ENCODE measurements around the gene TAF10. TPM values are rescaled to one million over a fixed set of nuclear protein-coding genes. Genes with fewer than 3 reads are reported as not detected.

Gene TAF10
- total RNA-seq, 2 donors from 2014 or later, result 108 to 123 TPM

GRCh38 chr11:6568191-6568918 is 43.7 kb downstream of the TAF10 start:
- no peaks in the 10 kb centered on the region for H3K4me1 Mint-ChIP-seq (ENCODE audit: low read depth)
- no peak overlapping the region for H3K4me3 Mint-ChIP-seq
- H3K27me3 Mint-ChIP-seq (ENCODE audit: low read depth), result no peaks in the 10 kb centered on the region
- H3K27ac Mint-ChIP-seq, result no peak overlapping the region
- H3K9me3 Mint-ChIP-seq, result no peaks in the 10 kb centered on the region
- ATAC-seq (replicated peaks in 1 of 2), result no peak
- peaks cover 0 to 5% of the 10 kb centered on the region in 2 donors for H3K36me3 Mint-ChIP-seq (ENCODE audit: insufficient read depth in 2 of 2)
- no peak for DNase-seq

- Mint-ChIP-seq H3K9me3 (no peaks in the 10 kb centered on the region), H3K36me3 (ENCODE audit: insufficient read depth in 2 of 2) (peaks cover 0 to 4% of the 10 kb centered on the region in 2 donors), H3K4me3 (no peak overlapping the region), H3K4me1 (ENCODE audit: low read depth) (no peaks in the 10 kb centered on the region), H3K27ac (no peak overlapping the region), H3K27me3 (ENCODE audit: low read depth) (no peaks in the 10 kb centered on the region)
- DNase-seq (no peak), ATAC-seq (replicated peaks in 1 of 2) (no peak)
These were observed 44.7 kb downstream of the TAF10 start for GRCh38 chr11:6567371-6567745.

- no peak for ATAC-seq (replicated peaks in 1 of 2)
- no peaks in the 10 kb centered on the region for H3K27me3 Mint-ChIP-seq (ENCODE audit: low read depth)
- no peak for DNase-seq
- H3K36me3 Mint-ChIP-seq (ENCODE audit: insufficient read depth in 2 of 2), result peaks cover 0 to 5% of the 10 kb centered on the region in 2 donors
- no peaks in the 10 kb centered on the region for H3K4me1 Mint-ChIP-seq (ENCODE audit: low read depth)
- H3K9me3 Mint-ChIP-seq, result no peaks in the 10 kb centered on the region
- no peak overlapping the region for H3K4me3 Mint-ChIP-seq
- no peak overlapping the region for H3K27ac Mint-ChIP-seq
These were observed 45.2 kb downstream of the TAF10 start for GRCh38 chr11:6566704-6567370.

GRCh38 chr11:6565988-6566703 is 45.9 kb downstream of the TAF10 start:
- no peak overlapping the region for H3K27ac Mint-ChIP-seq

GRCh38 chr11:6565325-6565724 is 46.7 kb downstream of the TAF10 start:
- Mint-ChIP-seq H3K9me3 (no peaks in the 10 kb centered on the region), H3K27me3 (ENCODE audit: low read depth) (no peaks in the 10 kb centered on the region), H3K36me3 (ENCODE audit: insufficient read depth in 2 of 2) (peaks cover 0 to 8% of the 10 kb centered on the region in 2 donors), H3K4me1 (ENCODE audit: low read depth) (no peaks in the 10 kb centered on the region), H3K4me3 (no peak overlapping the region), H3K27ac (no peak overlapping the region)
- ATAC-seq (replicated peaks in 1 of 2) (no peak), DNase-seq (no peak)

More at GRCh38 chr11:6565988-6566703, 45.9 kb downstream of the TAF10 start:
- no peak for DNase-seq
- H3K4me3 Mint-ChIP-seq, result no peak overlapping the region
- H3K27me3 Mint-ChIP-seq (ENCODE audit: low read depth), result no peaks in the 10 kb centered on the region
- no peaks in the 10 kb centered on the region for H3K9me3 Mint-ChIP-seq
- ATAC-seq (replicated peaks in 1 of 2), result no peak
- no peaks in the 10 kb centered on the region for H3K4me1 Mint-ChIP-seq (ENCODE audit: low read depth)
- peaks cover 0 to 8% of the 10 kb centered on the region in 2 donors for H3K36me3 Mint-ChIP-seq (ENCODE audit: insufficient read depth in 2 of 2)

- no peaks in the 10 kb centered on the region for H3K9me3 Mint-ChIP-seq
These were observed 48.3 kb downstream of the TAF10 start for GRCh38 chr11:6563667-6564066.

DNA sequence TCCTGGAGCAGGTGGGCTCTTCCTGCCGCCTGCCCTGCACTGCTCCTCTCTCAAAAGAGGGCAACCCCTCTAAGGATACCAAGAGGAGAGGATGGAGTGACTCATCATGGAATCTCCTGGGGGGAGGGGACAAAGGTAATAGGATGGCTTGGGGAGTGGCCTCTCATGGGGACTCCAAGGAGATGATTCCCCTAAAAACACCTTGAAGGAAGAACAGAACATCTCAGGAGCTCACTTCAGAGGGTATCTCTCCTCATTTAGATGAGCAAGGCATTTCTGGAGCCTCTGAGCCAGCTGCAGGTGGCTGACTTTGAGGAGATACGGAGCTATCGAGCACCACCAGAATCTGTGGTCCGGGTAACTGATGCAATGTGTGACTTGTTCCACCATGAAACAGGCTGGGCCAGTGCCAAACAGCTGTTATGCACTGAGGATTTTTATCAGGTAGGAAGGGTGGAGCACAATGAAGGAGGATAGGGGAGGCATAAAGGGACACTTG is 48.8 kb downstream of the TAF10 start:
- no peak overlapping the region for H3K4me3 Mint-ChIP-seq
- no peaks in the 10 kb centered on the region for H3K27me3 Mint-ChIP-seq (ENCODE audit: low read depth)
- no peaks in the 10 kb centered on the region for H3K4me1 Mint-ChIP-seq (ENCODE audit: low read depth)
- H3K36me3 Mint-ChIP-seq (ENCODE audit: insufficient read depth in 2 of 2), result peaks cover 0 to 4% of the 10 kb centered on the region in 2 donors
- ATAC-seq (replicated peaks in 1 of 2), result no peak
- no peaks in the 10 kb centered on the region for H3K9me3 Mint-ChIP-seq
- no peak overlapping the region for H3K27ac Mint-ChIP-seq
- no peak for DNase-seq

More at GRCh38 chr11:6563667-6564066, 48.3 kb downstream of the TAF10 start:
- ATAC-seq (replicated peaks in 1 of 2) (no peak), DNase-seq (no peak)
- no peaks in the 10 kb centered on the region for H3K4me1 Mint-ChIP-seq (ENCODE audit: low read depth)
- no peak overlapping the region for H3K4me3 Mint-ChIP-seq
- peaks cover 0 to 4% of the 10 kb centered on the region in 2 donors for H3K36me3 Mint-ChIP-seq (ENCODE audit: insufficient read depth in 2 of 2)
- H3K27ac Mint-ChIP-seq, result no peak overlapping the region
- no peaks in the 10 kb centered on the region for H3K27me3 Mint-ChIP-seq (ENCODE audit: low read depth)

- Mint-ChIP-seq H3K36me3 (ENCODE audit: insufficient read depth in 2 of 2) (peaks cover 0 to 4% of the 10 kb centered on the region in 2 donors), H3K27ac (no peak overlapping the region), H3K27me3 (ENCODE audit: low read depth) (no peaks in the 10 kb centered on the region), H3K4me1 (ENCODE audit: low read depth) (no peaks in the 10 kb centered on the region), H3K9me3 (no peaks in the 10 kb centered on the region), H3K4me3 (no peak overlapping the region)
- DNase-seq (no peak), ATAC-seq (replicated peaks in 1 of 2) (no peak)
These were observed 50.7 kb downstream of the TAF10 start for GRCh38 chr11:6561288-6561687.

Other genes with a start within 250 kb of the TAF10 start
- 10 to 100 TPM; 21.7 to 25.9 TPM for gene SMPD1, start 221.7 kb downstream of the TAF10 start, total RNA-seq
- gene APBB1, start 193.1 kb downstream of the TAF10 start, total RNA-seq, result 10 to 100 TPM; 42.0 to 63.8 TPM
- gene HPX, start 171.2 kb downstream of the TAF10 start, total RNA-seq, result 1 to 10 TPM; 1.2 to 1.6 TPM
- gene TRIM3, start 138.3 kb downstream of the TAF10 start, total RNA-seq, result 1 to 10 TPM; 8.4 to 9.2 TPM
- gene ARFIP2, start 130.9 kb downstream of the TAF10 start, total RNA-seq, result 10 to 100 TPM; 45.9 to 48.2 TPM
- 10 to 100 TPM; 32.7 to 35.1 TPM for gene TIMM10B, start 130.7 kb downstream of the TAF10 start, total RNA-seq
- 10 to 100 TPM; 38.5 to 44.4 TPM for gene DNHD1, start 114.9 kb downstream of the TAF10 start, total RNA-seq
- 10 to 100 TPM; 25.0 to 31.5 TPM for gene RRP8, start 8.6 kb downstream of the TAF10 start, total RNA-seq
- gene ILK, start 8.4 kb downstream of the TAF10 start, total RNA-seq, result 100 to 1,000 TPM; 114 to 118 TPM
- 10 to 100 TPM; 56.0 to 62.1 TPM for gene TPP1, start 7.2 kb upstream of the TAF10 start, total RNA-seq
- gene DCHS1, start 43.6 kb upstream of the TAF10 start, total RNA-seq, result 1 to 10 TPM; 2.1 to 2.9 TPM
- gene MRPL17, start 71.1 kb upstream of the TAF10 start, total RNA-seq, result 10 to 100 TPM; 38.2 to 39.8 TPM
- under 1 TPM in 1 of 2 donors, not detected in 1; 0.19 TPM for gene OR2AG2, start 159.8 kb upstream of the TAF10 start, total RNA-seq
- not detected for gene OR2AG1, start 170.8 kb upstream of the TAF10 start, total RNA-seq
- gene OR6A2, start 187.5 kb upstream of the TAF10 start, total RNA-seq, result under 1 TPM in 1 of 2 donors, not detected in 1; 0.07 TPM
- gene OR10A5, start 233.5 kb upstream of the TAF10 start, total RNA-seq, result not detected